Inflammatory macrophage treated with lipopolysaccharide for 1 hour (primary cell): ENCODE results near the gene TBC1D2B.

Experiments
- DNase-seq, 2 donors: peaks; one replicate each; pipeline ENCODE4 v3.0.0-alpha.2; 2020 to 2022

The TBC1D2B gene

GRCh38 chr15:78024519-78024870, 53.0 kb downstream of the TBC1D2B start:
- peak; percentile 44 to 48 for DNase-seq

GRCh38 chr15:78023865-78024518, 53.5 kb downstream of the TBC1D2B start:
- no peak for DNase-seq

GRCh38 chr15:78023081-78023665, 54.3 kb downstream of the TBC1D2B start:
- DNase-seq: peak in 1 of 2 donors; percentile 44

GRCh38 chr15:78021761-78022160, 55.8 kb downstream of the TBC1D2B start:
- no peak for DNase-seq

- no peak for DNase-seq
Observed at GRCh38 chr15:78020007-78020406, 57.5 kb downstream of the TBC1D2B start.

- DNase-seq: peak; percentile 69 to 89
Observed at GRCh38 chr15:78018946-78019644, 58.4 kb downstream of the TBC1D2B start.

- DNase-seq: no peak
Observed at GRCh38 chr15:78018445-78018844, 59.1 kb downstream of the TBC1D2B start.

GRCh38 chr15:78016860-78017259, 60.7 kb downstream of the TBC1D2B start:
- DNase-seq: no peak

- no peak for DNase-seq
Observed at GRCh38 chr15:78012643-78013077, 64.9 kb downstream of the TBC1D2B start.

- no peak for DNase-seq
Observed at GRCh38 chr15:78010067-78010466, 67.4 kb downstream of the TBC1D2B start.

GRCh38 chr15:78007964-78008886, 69.3 kb downstream of the TBC1D2B start:
- no peak for DNase-seq

GRCh38 chr15:78007211-78007931, 70.1 kb downstream of the TBC1D2B start:
- no peak for DNase-seq

- DNase-seq: no peak
Observed at GRCh38 chr15:78006567-78007205, 70.8 kb downstream of the TBC1D2B start.

- DNase-seq: no peak
Observed at GRCh38 chr15:78004919-78005634, 72.4 kb downstream of the TBC1D2B start.

- no peak for DNase-seq
Observed at GRCh38 chr15:78004222-78004727, 73.2 kb downstream of the TBC1D2B start.

GRCh38 chr15:78003539-78004008, 73.9 kb downstream of the TBC1D2B start:
- DNase-seq: no peak

GRCh38 chr15:78002996-78003395, 74.5 kb downstream of the TBC1D2B start:
- no peak for DNase-seq

GRCh38 chr15:78001656-78002055, 75.9 kb downstream of the TBC1D2B start:
- DNase-seq: no peak

GRCh38 chr15:78000927-78001249, 76.6 kb downstream of the TBC1D2B start:
- DNase-seq: no peak

GRCh38 chr15:78000091-78000926, 77.2 kb downstream of the TBC1D2B start:
- DNase-seq: peak; percentile 47 to 78
